IMR-90 (cell line): ENCODE data around the gene P2RX5.

Source experiments
- CEBPB ChIP-seq: IDR thresholded peaks from 2 replicates; pipeline ENCODE4 v1.6.1; 2012; ENCODE audit warnings: low read depth, low read length, improper control_type of control experiment
- CTCF ChIP-seq: conservative IDR thresholded peaks from 2 replicates; pipeline ENCODE4 v1.5.1; 2012; ENCODE audit warnings: mild to moderate bottlenecking, low read depth, low read length, improper control_type of control experiment
- ELK1 ChIP-seq: fragments of 150-350 bp; IDR thresholded peaks from 2 replicates; pipeline ENCODE4 v1.6.1; 2016; ENCODE audit warnings: low read depth, mild to moderate bottlenecking, low read length, moderate library complexity, borderline replicate concordance
- FOS ChIP-seq: fragments of 150-350 bp; IDR thresholded peaks from 2 replicates; pipeline ENCODE4 v1.6.1; 2016; ENCODE audit warnings: low read depth, low read length
- MAFK ChIP-seq: IDR thresholded peaks from 2 replicates; pipeline ENCODE4 v1.6.1; 2012; ENCODE audit warnings: low read depth, low read length, improper control_type of control experiment
- MAZ ChIP-seq: IDR thresholded peaks from 2 replicates; pipeline ENCODE4 v1.6.1; 2012; ENCODE audit warnings: low read depth, mild to moderate bottlenecking, low read length, improper control_type of control experiment, moderate library complexity, borderline replicate concordance
- MXI1 ChIP-seq: IDR thresholded peaks from 2 replicates; pipeline ENCODE4 v1.6.1; 2012; ENCODE audit warnings: low read depth, mild to moderate bottlenecking, low read length, moderate library complexity, borderline replicate concordance
- POLR2A ChIP-seq: IDR thresholded peaks from 2 replicates; pipeline ENCODE4 v1.6.1; 2012; ENCODE audit warnings: mild to moderate bottlenecking, low read depth, low read length
- RAD21 ChIP-seq: IDR thresholded peaks from 2 replicates; pipeline ENCODE4 v1.6.1; 2012; ENCODE audit warnings: low read length, improper control_type of control experiment
- RCOR1 ChIP-seq: IDR thresholded peaks from 2 replicates; pipeline ENCODE4 v1.6.1; 2012; ENCODE audit warnings: mild to moderate bottlenecking, low read length, improper control_type of control experiment; ENCODE audit not compliant: insufficient replicate concordance
- SMC3 ChIP-seq: fragments of 150-350 bp; IDR thresholded peaks from 2 replicates; pipeline ENCODE4 v1.6.1; 2016; ENCODE audit warnings: low read depth, mild to moderate bottlenecking, antibody characterized with exemption, low read length, moderate library complexity
- USF2 ChIP-seq: fragments of 150-350 bp; IDR thresholded peaks from 2 replicates; pipeline ENCODE4 v1.6.1; 2017; ENCODE audit warnings: mild to moderate bottlenecking, antibody characterized with exemption, low read length, low read depth

- TF ChIP-seq POLR2A (no peak), CTCF (no peak), FOS (no peak), SMC3 (no peak), MXI1 (no peak), RAD21 (no peak), CEBPB (no peak), ELK1 (no peak), MAFK (no peak), USF2 (no peak), MAZ (no peak), RCOR1 (no peak)
These were observed 50.6 kb downstream of the P2RX5 start for GRCh38 chr17:3645310-3645709.
